Mesodermal cell (in vitro differentiated cells): ENCODE results near the gene COL23A1.
"Not testable (repeated sequence)": the region's sequence is repeated elsewhere in the genome, so short reads cannot be mapped to it uniquely, and the experiment has no call there.

Source experiments
- H3K27ac ChIP-seq: 2 replicates; pipeline ENCODE4 v1.7.0; 2013; ENCODE audit warnings: mild to moderate bottlenecking, low read depth, low read length, moderate library complexity; ENCODE audit not compliant: severe bottlenecking
- H3K36me3 ChIP-seq: 2 replicates; pipeline ENCODE4 v1.7.1; 2013; ENCODE audit warnings: mild to moderate bottlenecking, low read length, moderate library complexity; ENCODE audit not compliant: control insufficient read depth, insufficient read depth
- H3K4me1 ChIP-seq: one replicate; pipeline ENCODE4 v1.7.1; 2013; ENCODE audit warnings: mild to moderate bottlenecking, low read length; ENCODE audit not compliant: insufficient read depth, control insufficient read depth, poor library complexity, severe bottlenecking
- H3K4me3 ChIP-seq: 2 replicates; pipeline ENCODE4 v1.7.0; 2013; ENCODE audit warnings: low read length, control low read depth, mild to moderate bottlenecking; ENCODE audit not compliant: insufficient read depth, poor library complexity, severe bottlenecking; ENCODE audit errors: extremely low read depth
- H3K9me3 ChIP-seq: 2 replicates; pipeline ENCODE4 v1.7.1; 2013; ENCODE audit warnings: mild to moderate bottlenecking, low read length, moderate library complexity; ENCODE audit not compliant: control insufficient read depth
- WGBS, 2 experiments: methylation state at CpG; one replicate each; pipeline ENCODE4 v1.1.5; 2013; ENCODE audit warnings: missing lambda C conversion rate in 2 of 2; ENCODE audit not compliant: insufficient coverage in 2 of 2; 5-methylcytosine and 5-hydroxymethylcytosine counted together

COL23A1 gene

DNA sequence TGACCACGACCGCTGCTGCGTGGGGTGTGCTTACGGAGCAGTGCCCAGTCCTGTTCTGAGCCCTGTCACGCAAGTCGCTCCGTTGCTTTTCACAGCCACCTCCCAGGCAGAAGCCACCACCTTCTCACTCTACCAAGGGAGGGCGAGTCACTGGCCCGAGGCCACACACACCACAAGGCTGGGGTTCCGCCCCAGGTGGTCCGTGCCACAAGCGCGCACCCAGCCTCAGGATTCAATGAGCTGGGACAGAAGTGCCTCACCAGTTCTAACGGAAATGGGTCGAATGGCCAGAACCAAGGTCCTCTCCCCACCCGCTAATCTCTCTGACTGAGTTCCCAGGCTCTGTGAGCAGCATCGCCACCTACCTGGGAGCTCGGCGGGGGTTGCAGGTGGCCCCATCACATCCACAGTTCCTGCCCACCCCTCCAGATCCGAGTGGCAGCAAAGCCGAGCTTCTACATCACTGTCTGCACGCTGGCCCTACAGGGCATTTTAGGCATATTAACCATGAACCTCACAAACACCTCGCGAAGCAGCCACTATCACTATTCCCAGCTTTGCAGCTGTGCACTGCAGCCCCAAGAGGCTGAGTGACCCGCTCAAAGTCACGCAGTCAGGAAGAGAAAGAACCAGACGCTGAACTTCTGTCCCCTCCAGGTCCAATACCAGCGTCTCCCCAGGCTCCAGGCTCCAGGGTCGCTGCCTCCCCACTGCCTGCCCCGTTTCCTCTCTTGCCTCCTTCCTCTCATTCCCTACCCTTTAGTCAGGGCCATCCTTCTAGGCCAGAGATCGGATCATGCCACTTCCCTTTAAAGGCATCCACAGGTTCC, 265.5 kb downstream of the COL23A1 start:
- Histone ChIP-seq H3K36me3 (no peaks in the 10 kb centered on the region), H3K4me3 (no peak overlapping the region), H3K9me3 (no peaks in the 10 kb centered on the region), H3K27ac (no peak overlapping the region), H3K4me1 (peaks cover 9% of the 10 kb centered on the region)
- WGBS, 2 experiments: 86 to 87% methylated on average over 21 to 31 of the region's 31 CpGs

DNA sequence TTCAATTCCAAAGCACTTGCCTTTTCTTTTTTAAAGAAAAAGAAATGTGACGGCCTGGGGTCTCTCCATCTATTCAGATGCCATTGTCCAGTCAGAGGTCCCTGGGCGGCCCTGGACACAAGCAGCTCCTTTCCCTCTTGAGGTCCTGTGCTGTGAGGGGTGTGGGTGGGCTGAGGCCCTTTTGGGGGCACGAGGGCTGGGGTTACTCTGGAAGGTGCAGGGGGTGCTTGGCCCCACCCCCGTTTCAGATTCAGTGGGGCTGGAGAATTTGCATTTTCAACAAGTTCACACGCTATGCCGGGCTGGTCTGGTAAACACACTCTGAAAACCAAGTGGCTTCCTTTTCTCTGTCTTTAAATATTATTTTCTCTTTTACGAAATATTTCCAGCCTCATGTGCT, 266.2 kb downstream of the COL23A1 start:
- 85 to 92% methylated on average over 3 to 7 of the region's 7 CpGs for WGBS, 2 experiments
- no peaks in the 10 kb centered on the region for H3K9me3 ChIP-seq
- peaks cover 9% of the 10 kb centered on the region for H3K4me1 ChIP-seq
- H3K36me3 ChIP-seq: no peaks in the 10 kb centered on the region
- H3K27ac ChIP-seq: no peak overlapping the region
- no peak overlapping the region for H3K4me3 ChIP-seq

DNA sequence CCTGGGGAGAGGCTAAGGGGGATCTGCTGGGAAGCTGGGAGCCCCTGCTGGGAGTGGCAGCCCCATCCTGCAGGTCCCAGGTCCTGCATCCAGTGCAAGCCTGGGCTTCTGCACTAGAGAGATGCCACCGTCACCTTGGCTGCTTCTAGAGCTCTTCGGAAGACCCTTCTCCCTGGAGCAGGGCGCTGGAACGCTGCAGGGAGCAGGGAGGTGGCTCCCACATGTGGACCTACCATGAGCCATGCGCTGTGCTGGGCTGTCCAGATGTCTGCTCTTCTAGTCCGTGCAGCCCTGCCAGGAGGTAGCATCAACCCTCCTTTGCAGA, 266.7 kb downstream of the COL23A1 start:
- Histone ChIP-seq H3K27ac (no peak overlapping the region), H3K9me3 (no peaks in the 10 kb centered on the region), H3K4me3 (no peak overlapping the region), H3K36me3 (no peaks in the 10 kb centered on the region), H3K4me1 (peaks cover 9% of the 10 kb centered on the region)
- WGBS, 2 experiments: 81 to 88% methylated on average over 6 of the region's 6 CpGs

- Histone ChIP-seq H3K4me3 (no peak overlapping the region), H3K4me1 (peaks cover 9% of the 10 kb centered on the region)
- 95 to 98% methylated on average over 9 to 13 of the region's 14 CpGs for WGBS, 2 experiments
Measured at GRCh38 chr5:178322736-178323540, 267.3 kb downstream of the COL23A1 start.

DNA sequence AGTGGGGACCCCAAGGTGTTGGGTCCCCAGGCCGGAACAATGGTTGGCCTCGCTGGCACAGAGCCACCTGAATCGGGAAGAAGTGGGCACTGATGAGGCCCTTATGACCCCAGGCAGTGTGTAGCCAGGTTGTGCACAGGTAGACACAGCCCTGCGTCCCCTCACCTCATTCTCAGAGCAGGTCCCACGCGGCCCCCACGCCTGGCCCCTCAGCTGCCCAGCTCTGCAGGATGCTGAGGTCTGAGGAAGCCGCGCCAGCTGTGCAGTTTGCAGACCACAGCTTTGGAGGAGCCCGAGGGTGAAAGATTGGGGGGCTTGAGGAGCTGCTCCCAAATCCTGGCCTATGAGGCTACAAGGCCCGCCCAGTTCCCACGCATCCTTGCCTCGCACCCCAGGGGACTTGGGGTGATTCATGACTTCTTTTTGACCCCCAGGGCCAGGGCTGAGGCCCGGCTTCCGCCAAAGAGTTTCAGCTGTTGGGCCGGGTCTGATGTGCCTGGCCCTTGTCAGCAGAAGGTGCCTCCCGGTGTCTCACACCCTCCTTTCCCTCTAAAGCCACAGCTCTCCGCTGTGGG, 269.8 kb downstream of the COL23A1 start:
- no peak overlapping the region for H3K27ac ChIP-seq
- H3K9me3 ChIP-seq: no peaks in the 10 kb centered on the region
- 86 to 90% methylated on average over 13 to 14 of the region's 18 CpGs for WGBS, 2 experiments
- H3K4me3 ChIP-seq: no peak overlapping the region
- no peaks in the 10 kb centered on the region for H3K36me3 ChIP-seq
- peaks cover 9% of the 10 kb centered on the region for H3K4me1 ChIP-seq

More at GRCh38 chr5:178322736-178323540, 267.3 kb downstream of the COL23A1 start:
- no peak overlapping the region for H3K27ac ChIP-seq
- no peaks in the 10 kb centered on the region for H3K9me3 ChIP-seq
- no peaks in the 10 kb centered on the region for H3K36me3 ChIP-seq

GRCh38 chr5:178319541-178320041, 270.6 kb downstream of the COL23A1 start:
- H3K4me1 ChIP-seq: peaks cover 1% of the 10 kb centered on the region
- no peak overlapping the region for H3K27ac ChIP-seq
- no peak overlapping the region for H3K4me3 ChIP-seq
- H3K9me3 ChIP-seq: no peaks in the 10 kb centered on the region
- no peaks in the 10 kb centered on the region for H3K36me3 ChIP-seq
- 91 to 93% methylated on average over 20 of the region's 20 CpGs for WGBS, 2 experiments

DNA sequence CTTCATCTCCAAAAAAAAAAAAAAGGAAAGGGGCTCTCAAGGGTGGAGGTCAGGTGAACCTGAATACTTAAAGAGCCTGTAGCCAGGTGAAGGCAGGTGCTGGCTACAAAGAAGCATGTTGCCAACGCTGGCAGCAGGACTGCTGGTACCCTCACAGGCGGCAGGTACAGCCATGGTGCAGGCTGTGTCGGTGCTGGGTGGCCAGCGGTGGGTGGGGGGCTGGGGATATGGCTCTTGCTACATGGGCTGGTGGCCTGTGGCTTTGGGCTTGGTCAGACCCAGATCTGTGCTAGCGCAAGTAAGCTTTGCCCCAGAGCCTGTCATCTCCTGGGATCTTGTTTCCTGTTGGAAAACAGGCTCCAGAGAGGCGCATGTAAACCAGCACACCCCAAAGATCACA, 271.3 kb downstream of the COL23A1 start:
- 93 to 100% methylated on average over 3 of the region's 6 CpGs for WGBS, 2 experiments
- Histone ChIP-seq H3K4me3 (no peak overlapping the region), H3K9me3 (no peaks in the 10 kb centered on the region), H3K4me1 (no peaks in the 10 kb centered on the region), H3K27ac (no peak overlapping the region), H3K36me3 (no peaks in the 10 kb centered on the region)

GRCh38 chr5:178318382-178318781, 271.8 kb downstream of the COL23A1 start:
- H3K36me3 ChIP-seq: no peaks in the 10 kb centered on the region
- no peaks in the 10 kb centered on the region for H3K4me1 ChIP-seq
- WGBS, 2 experiments: 90 to 91% methylated on average over 14 to 16 of the region's 17 CpGs
- H3K4me3 ChIP-seq: no peak overlapping the region
- no peak overlapping the region for H3K27ac ChIP-seq
- no peaks in the 10 kb centered on the region for H3K9me3 ChIP-seq

DNA sequence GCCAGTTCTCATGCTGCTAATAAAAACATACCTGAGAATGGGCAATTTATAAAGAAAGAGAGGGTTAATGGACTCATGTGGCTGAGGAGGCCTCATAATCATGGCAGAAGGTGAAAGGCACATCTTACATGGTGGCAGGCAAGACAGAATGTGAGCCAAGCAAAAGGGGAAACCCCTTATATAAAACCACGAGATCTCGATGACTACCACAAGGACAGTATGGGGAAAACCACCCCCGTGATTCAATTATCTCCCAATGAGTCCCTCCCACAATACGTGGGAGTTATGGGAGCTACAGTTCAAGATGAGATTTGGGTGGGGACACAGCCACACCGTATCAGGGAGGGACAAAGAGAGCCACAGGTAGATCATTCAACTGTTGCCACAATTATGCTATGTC, 272.5 kb downstream of the COL23A1 start:
- not testable (repeated sequence) for H3K27ac ChIP-seq, H3K9me3 ChIP-seq, H3K36me3 ChIP-seq, H3K4me3 ChIP-seq, H3K4me1 ChIP-seq
- WGBS, 2 experiments: 93 to 100% methylated on average over 3 of the region's 5 CpGs

- Histone ChIP-seq H3K4me3 (no peak overlapping the region), H3K9me3 (no peaks in the 10 kb centered on the region), H3K36me3 (no peaks in the 10 kb centered on the region), H3K4me1 (peaks cover 3% of the 10 kb centered on the region), H3K27ac (no peak overlapping the region)
- WGBS, 2 experiments: 94 to 97% methylated on average over 10 to 16 of the region's 19 CpGs
Measured at GRCh38 chr5:178314961-178315820, 275.0 kb downstream of the COL23A1 start.
